B cell (primary cell): Measurements from ENCODE around the gene EHD4. TPM values are rescaled to one million over a fixed set of nuclear protein-coding genes. Genes with fewer than 3 reads are reported as not detected.

ENCODE experiments used
- ATAC-seq: fragments of 200-7000 bp; cut with Tn5 transposase; one replicate; pipeline ENCODE4 v1.10.0; 2021; ENCODE audit warnings: low read depth, mild to moderate bottlenecking, moderate number of reproducible peaks, moderate library complexity
- CTCF ChIA-PET: fragments of 350-600 bp; sonication (Branson Sonifier 250); formaldehyde crosslinking; loops from one replicate; lab custom pipeline; 2021; ENCODE audit warnings: antibody characterized with exemption, inconsistent platforms; lab: Charles Lee
- POLR2A ChIA-PET: fragments of 350-600 bp; sonication (Branson Sonifier 250); formaldehyde crosslinking; loops from one replicate; lab custom pipeline; 2021; ENCODE audit warnings: antibody characterized with exemption; lab: Charles Lee
- DNase-seq: peaks from one replicate; pipeline ENCODE4 v3.0.0; 2013
- H2AFZ ChIP-seq: 2 replicates; pipeline ENCODE4 v1.6.1; 2012; ENCODE audit warnings: mild to moderate bottlenecking, low read depth, low read length; ENCODE audit not compliant: insufficient read depth, poor library complexity, severe bottlenecking
- H3K27ac ChIP-seq, 2 donors: 1 replicate in 1 of 2; 2 replicates in 1 of 2; pipeline ENCODE4 v1.5.1; 2012 to 2013; ENCODE audit warnings: low read length in 2 of 2, mild to moderate bottlenecking in 2 of 2, moderate library complexity in 1 of 2
- H3K27me3 ChIP-seq, 4 experiments: fragments of 200-600 bp in 1 of 4; sonication (generic) in 1 of 4; replicated peaks in 1 of 4; 1 replicate in 2 of 4; 2 replicates in 2 of 4; pipeline versions ENCODE4 v1.6.1 to v1.7.0; 2013 to 2016; ENCODE audit warnings: low read length in 3 of 4, mild to moderate bottlenecking in 2 of 4, mixed read lengths in 1 of 4, moderate library complexity in 1 of 4; ENCODE audit not compliant: insufficient read depth in 4 of 4, control insufficient read depth in 3 of 4; ENCODE audit errors: control extremely low read depth in 1 of 4
- H3K36me3 ChIP-seq, 2 experiments: replicated peaks in 1 of 2; 1 replicate in 1 of 2; 2 replicates in 1 of 2; pipeline versions ENCODE4 v1.6.1 to v1.7.1; 2013; ENCODE audit warnings: low read length in 1 of 2; ENCODE audit not compliant: insufficient read depth in 2 of 2, control insufficient read depth in 1 of 2; ENCODE audit errors: control extremely low read depth in 1 of 2, extremely low read depth in 1 of 2
- H3K4me1 ChIP-seq, 2 donors: fragments of 200-600 bp in 1 of 2; sonication (generic) in 1 of 2; 1 replicate in 1 of 2; 2 replicates in 1 of 2; pipeline versions ENCODE4 v1.5.1 to v1.6.1; 2013 to 2017; ENCODE audit warnings: low read length in 2 of 2; ENCODE audit not compliant: control insufficient read depth in 2 of 2, insufficient read depth in 2 of 2
- H3K4me2 ChIP-seq: replicated peaks from 2 replicates; pipeline ENCODE3; 2012; ENCODE audit warnings: mild to moderate bottlenecking, low read depth, low read length; ENCODE audit not compliant: poor library complexity, severe bottlenecking
- H3K4me3 ChIP-seq, 5 experiments: fragments of 200-600 bp in 1 of 5; sonication (generic) in 1 of 5; 1 replicate in 3 of 5; 2 replicates in 2 of 5; pipeline versions ENCODE4 v1.5.1 to v1.7.0; 2011 to 2016; ENCODE audit warnings: low read length in 4 of 5, mild to moderate bottlenecking in 4 of 5, low read depth in 2 of 5, control low read depth in 1 of 5, moderate library complexity in 1 of 5; ENCODE audit not compliant: insufficient read depth in 1 of 5; ENCODE audit errors: control extremely low read depth in 1 of 5, extremely low read depth in 1 of 5
- H3K79me2 ChIP-seq: fragments of 200-600 bp; sonication (generic); one replicate; pipeline ENCODE4 v1.6.0; 2016; ENCODE audit warnings: low read length; ENCODE audit not compliant: control insufficient read depth, insufficient read depth
- H3K9ac ChIP-seq: fragments of 200-600 bp; sonication (generic); 2 replicates; pipeline ENCODE4 v1.6.1; 2017; ENCODE audit warnings: mild to moderate bottlenecking, low read length, moderate library complexity
- H3K9me3 ChIP-seq, 3 donors: one replicate each; pipeline versions ENCODE4 v1.6.1 to v1.7.1; 2013; ENCODE audit warnings: low read length in 2 of 3; ENCODE audit not compliant: control insufficient read depth in 2 of 3, insufficient read depth in 1 of 3; ENCODE audit errors: control extremely low read depth in 1 of 3
- H4K20me1 ChIP-seq: 2 replicates; pipeline ENCODE4 v1.6.0; 2012; ENCODE audit warnings: mild to moderate bottlenecking, low read length; ENCODE audit not compliant: insufficient read depth, control insufficient read depth, poor library complexity, severe bottlenecking
- H3K27ac Mint-ChIP-seq: one replicate; pipeline ENCODE4 v1.8.0; 2021; ENCODE audit warnings: mixed read lengths
- H3K27me3 Mint-ChIP-seq: one replicate; pipeline ENCODE4 v1.8.0; 2021; ENCODE audit warnings: mixed read lengths
- H3K4me1 Mint-ChIP-seq: one replicate; pipeline ENCODE4 v1.8.0; 2021; ENCODE audit warnings: mixed read lengths
- H3K4me3 Mint-ChIP-seq: one replicate; pipeline ENCODE4 v1.8.0; 2021; ENCODE audit warnings: mixed read lengths
- H3K9me3 Mint-ChIP-seq: one replicate; pipeline ENCODE4 v1.8.0; 2022; ENCODE audit warnings: mixed read lengths; ENCODE audit not compliant: insufficient read depth
- CTCF ChIP-seq: fragments of 200-600 bp; IDR thresholded peaks from one replicate; pipeline ENCODE4 v1.8.0; 2022; ENCODE audit warnings: antibody characterized with exemption, mild to moderate bottlenecking
- EZH2 ChIP-seq: IDR thresholded peaks from 2 replicates; pipeline ENCODE4 v1.6.1; 2012; ENCODE audit warnings: borderline replicate concordance, low read depth, mild to moderate bottlenecking, moderate library complexity, low read length; ENCODE audit not compliant: insufficient read depth, poor library complexity, severe bottlenecking
- WGBS: methylation state at CpG from one replicate; pipeline ENCODE4 v1.1.5; 2013; ENCODE audit warnings: missing lambda C conversion rate; ENCODE audit not compliant: insufficient coverage; 5-methylcytosine and 5-hydroxymethylcytosine counted together
- intact Hi-C: fragments of 100-400 bp; cut with micrococcal nuclease; formaldehyde crosslinking; loops from one replicate; pipeline ENCODE4 v1.10.0; 2022
- polyA plus RNA-seq: library from polyadenylated mRNA; depleted of rRNA; stranded (reverse); fragments of >200 nt; gene quantifications from 2 replicates; pipeline ENCODE4 v1.2.3, GENCODE V29; 2012
- total RNA-seq, 2 donors: library from RNA; stranded (reverse); fragments of 120-200 nt in 1 of 2; gene quantifications; 1 replicate in 1 of 2; 2 replicates in 1 of 2; pipeline versions ENCODE4 v1.2.3 to v1.2.4, GENCODE V29; 2013 to 2022

Gene EHD4
- total and polyA plus RNA-seq, 2 donors (not counting 1 experiment from before 2014, with no cell fraction given): 3.1 to 12.7 TPM

- Histone ChIP-seq H3K4me1 (peaks cover 52 to 60% of the 10 kb centered on the region in 2 donors), H3K36me3 (peaks cover 0 to 2% of the 10 kb centered on the region in 2 experiments), H3K27ac (peak overlapping the region in 1 of 2 donors; percentile 43), H3K4me2 (peak overlapping the region; percentile 77), H4K20me1 (no peaks in the 10 kb centered on the region), H2AFZ (peak overlapping the region; percentile 75), H3K4me3 (peak overlapping the region in 2 of 5 experiments; percentile 21 to 23), H3K9me3 (peaks cover 0 to 20% (median 2%) of the 10 kb centered on the region in 3 donors), H3K9ac (peak overlapping the region; percentile 49), H3K79me2 (peaks cover 4% of the 10 kb centered on the region), H3K27me3 (no peaks in the 10 kb centered on the region)
- peak; percentile 66 for DNase-seq
- 59% methylated on average over 22 of the region's 22 CpGs for WGBS
- TF ChIP-seq EZH2: no peak
- H3K27ac Mint-ChIP-seq: peak overlapping the region; percentile 87
- no peaks in the 10 kb centered on the region for H3K27me3 Mint-ChIP-seq
- peaks cover 56% of the 10 kb centered on the region for H3K4me1 Mint-ChIP-seq
- ChIA-PET POLR2A (interaction anchor here (1.1 to 1.3 kb wide), 2 partner anchors 83 to 233 kb away, joined by 4 to 6 read pairs; partner anchors contain the start of gene MGA), CTCF (interaction anchor here (0.6 to 11.0 kb wide), 8 partner anchors 10 to 204 kb away, joined by 3 to 81 read pairs (median 4); no protein-coding TSS in a partner anchor)
- peak; percentile 22 for ATAC-seq
- intact Hi-C loops: loop anchor here (10.0 kb wide), 1 partner anchor 988 kb away; no protein-coding TSS in a partner anchor
- no peaks in the 10 kb centered on the region for H3K9me3 Mint-ChIP-seq
- peak overlapping the region; percentile 73 for H3K4me3 Mint-ChIP-seq
Measured at GRCh38 chr15:41892621-41893421, 79.5 kb downstream of the EHD4 start.

- peaks cover 63% of the 10 kb centered on the region for H3K4me1 Mint-ChIP-seq
- intact Hi-C loops: loop anchor here (10.0 kb wide), 1 partner anchor 987 kb away; no protein-coding TSS in a partner anchor
- ChIA-PET POLR2A (no interaction called here), CTCF (interaction anchor here (0.6 to 11.0 kb wide), 5 partner anchors 11 to 194 kb away, joined by 3 to 81 read pairs (median 4); no protein-coding TSS in a partner anchor)
- Histone ChIP-seq H4K20me1 (no peaks in the 10 kb centered on the region), H3K36me3 (no peaks in the 10 kb centered on the region), H3K79me2 (peaks cover 4% of the 10 kb centered on the region), H3K4me2 (peak overlapping the region; percentile 77), H3K4me3 (no peak overlapping the region), H2AFZ (peak overlapping the region; percentile 75), H3K9me3 (peaks cover 0 to 24% (median 2%) of the 10 kb centered on the region in 3 donors), H3K27ac (no peak overlapping the region), H3K27me3 (no peaks in the 10 kb centered on the region), H3K9ac (no peak overlapping the region), H3K4me1 (peaks cover 53 to 64% of the 10 kb centered on the region in 2 donors)
- TF ChIP-seq EZH2: no peak
- no peak for TF ChIP-seq CTCF
- DNase-seq (no peak), ATAC-seq (no peak)
- no peak overlapping the region for H3K4me3 Mint-ChIP-seq
- H3K27me3 Mint-ChIP-seq: no peaks in the 10 kb centered on the region
- WGBS: 97% methylated on average over 3 of the region's 3 CpGs
- H3K27ac Mint-ChIP-seq: peak overlapping the region; percentile 87
- H3K9me3 Mint-ChIP-seq: no peaks in the 10 kb centered on the region
Measured at GRCh38 chr15:41891946-41892345, 80.4 kb downstream of the EHD4 start.
